Measurements from ENCODE around the gene MON1A. TPM values are rescaled to one million over a fixed set of nuclear protein-coding genes. Genes with fewer than 3 reads are reported as not detected.

MON1A gene
- total RNA-seq, 1 donor from 2014 or later: 6.5 TPM

Other genes starting within 250 kb of the MON1A start
- gene MST1, start 240.3 kb downstream of the MON1A start, total RNA-seq: 1.8 and 2.1 TPM in 2 replicates
- gene RNF123, start 240.3 kb downstream of the MON1A start, total RNA-seq: 18.4 and 28.6 TPM in 2 replicates
- not detected in 2 replicates for gene AMIGO3, start 210.1 kb downstream of the MON1A start, total RNA-seq
- gene GMPPB, start 205.9 kb downstream of the MON1A start, total RNA-seq: 20.9 and 28.2 TPM in 2 replicates
- 41.1 and 60.8 TPM in 2 replicates for gene IP6K1, start 143.3 kb downstream of the MON1A start, total RNA-seq
- not detected in 2 replicates for gene CDHR4, start 129.9 kb downstream of the MON1A start, total RNA-seq
- gene INKA1, start 126.5 kb downstream of the MON1A start, total RNA-seq: 13.6 and 15.0 TPM in 2 replicates
- gene UBA7, start 115.9 kb downstream of the MON1A start, total RNA-seq: 21.6 and 37.4 TPM in 2 replicates
- gene TRAIP, start 73.2 kb downstream of the MON1A start, total RNA-seq: 1.8 and 3.2 TPM in 2 replicates
- not detected in 2 replicates for gene CAMKV, start 59.9 kb downstream of the MON1A start, total RNA-seq
- gene MST1R, start 25.9 kb downstream of the MON1A start, total RNA-seq: 0.13 TPM in 2 replicates
- 21.4 and 32.1 TPM in 2 replicates for gene RBM6, start 10.3 kb upstream of the MON1A start, total RNA-seq
- 108 and 148 TPM in 2 replicates for gene RBM5, start 159.1 kb upstream of the MON1A start, total RNA-seq
- gene SEMA3F, start 225.5 kb upstream of the MON1A start, total RNA-seq: 15.7 and 29.8 TPM in 2 replicates

Data from dermis microvascular lymphatic vessel endothelial cell (primary cell).